ENCODE measurements around the gene IGFBP6.

The IGFBP6 gene, protein sequence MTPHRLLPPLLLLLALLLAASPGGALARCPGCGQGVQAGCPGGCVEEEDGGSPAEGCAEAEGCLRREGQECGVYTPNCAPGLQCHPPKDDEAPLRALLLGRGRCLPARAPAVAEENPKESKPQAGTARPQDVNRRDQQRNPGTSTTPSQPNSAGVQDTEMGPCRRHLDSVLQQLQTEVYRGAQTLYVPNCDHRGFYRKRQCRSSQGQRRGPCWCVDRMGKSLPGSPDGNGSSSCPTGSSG

DNA sequence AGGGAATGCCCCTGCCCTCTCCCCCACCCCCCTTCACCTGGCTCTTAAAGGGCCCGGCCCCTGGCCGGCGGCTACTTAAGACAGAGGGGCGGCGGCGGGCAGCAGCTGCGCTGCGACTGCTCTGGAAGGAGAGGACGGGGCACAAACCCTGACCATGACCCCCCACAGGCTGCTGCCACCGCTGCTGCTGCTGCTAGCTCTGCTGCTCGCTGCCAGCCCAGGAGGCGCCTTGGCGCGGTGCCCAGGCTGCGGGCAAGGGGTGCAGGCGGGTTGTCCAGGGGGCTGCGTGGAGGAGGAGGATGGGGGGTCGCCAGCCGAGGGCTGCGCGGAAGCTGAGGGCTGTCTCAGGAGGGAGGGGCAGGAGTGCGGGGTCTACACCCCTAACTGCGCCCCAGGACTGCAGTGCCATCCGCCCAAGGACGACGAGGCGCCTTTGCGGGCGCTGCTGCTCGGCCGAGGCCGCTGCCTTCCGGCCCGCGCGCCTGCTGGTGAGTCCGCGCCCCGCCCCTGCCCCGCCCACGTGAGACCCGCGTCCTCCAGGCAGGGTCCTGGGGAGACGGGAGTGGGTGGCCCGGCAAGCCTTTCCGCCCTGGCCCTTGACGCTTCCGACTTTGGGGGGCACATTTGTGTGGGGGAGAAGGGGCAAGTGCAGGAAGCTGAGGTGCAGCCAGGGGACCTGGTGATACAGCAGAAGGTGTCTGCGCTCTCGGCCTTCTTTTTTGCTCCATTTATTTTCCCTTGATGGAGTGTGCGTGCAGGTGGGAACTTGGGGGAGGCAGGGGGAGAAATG is at the start of gene IGFBP6:
TSS of gene IGFBP6 (plus strand) at position 104 of the 790 bp plus-strand sequence. CDS start at position 155, 51 bp downstream.
- ATAC-seq (replicated peaks; ENCODE audit: extremely low read depth, poor library complexity, severe bottlenecking) (peak; percentile 61), DNase-seq (ENCODE audit: low spot score in 2 of 2) (peak; percentile 26 to 33)
- H3K4me1 Mint-ChIP-seq = peaks cover 45% of the 10 kb centered on the region
- no peak within 1 kb of the TSS for H3K27ac Mint-ChIP-seq (ENCODE audit: low read depth)
- H3K27me3 Mint-ChIP-seq = no peaks in the 10 kb centered on the region
- H3K4me3 Mint-ChIP-seq = peak within 1 kb of the TSS; percentile 67
- H3K9me3 Mint-ChIP-seq = no peaks in the 10 kb centered on the region
- H3K36me3 Mint-ChIP-seq (ENCODE audit: insufficient read depth) = peaks cover 1% of the 10 kb centered on the region

GRCh38 chr12:53048033-53048779 is 49.3 kb upstream of the IGFBP6 start:
- H3K36me3 Mint-ChIP-seq (ENCODE audit: insufficient read depth) = peaks cover 7% of the 10 kb centered on the region
- H3K4me3 Mint-ChIP-seq = peak overlapping the region; percentile 70
- no peaks in the 10 kb centered on the region for H3K27me3 Mint-ChIP-seq
- ATAC-seq (replicated peaks; ENCODE audit: extremely low read depth, poor library complexity, severe bottlenecking) (no peak), DNase-seq (ENCODE audit: low spot score in 2 of 2) (no peak)
- no peaks in the 10 kb centered on the region for H3K9me3 Mint-ChIP-seq
- H3K27ac Mint-ChIP-seq (ENCODE audit: low read depth) = no peak overlapping the region
- peaks cover 11% of the 10 kb centered on the region for H3K4me1 Mint-ChIP-seq

DNA sequence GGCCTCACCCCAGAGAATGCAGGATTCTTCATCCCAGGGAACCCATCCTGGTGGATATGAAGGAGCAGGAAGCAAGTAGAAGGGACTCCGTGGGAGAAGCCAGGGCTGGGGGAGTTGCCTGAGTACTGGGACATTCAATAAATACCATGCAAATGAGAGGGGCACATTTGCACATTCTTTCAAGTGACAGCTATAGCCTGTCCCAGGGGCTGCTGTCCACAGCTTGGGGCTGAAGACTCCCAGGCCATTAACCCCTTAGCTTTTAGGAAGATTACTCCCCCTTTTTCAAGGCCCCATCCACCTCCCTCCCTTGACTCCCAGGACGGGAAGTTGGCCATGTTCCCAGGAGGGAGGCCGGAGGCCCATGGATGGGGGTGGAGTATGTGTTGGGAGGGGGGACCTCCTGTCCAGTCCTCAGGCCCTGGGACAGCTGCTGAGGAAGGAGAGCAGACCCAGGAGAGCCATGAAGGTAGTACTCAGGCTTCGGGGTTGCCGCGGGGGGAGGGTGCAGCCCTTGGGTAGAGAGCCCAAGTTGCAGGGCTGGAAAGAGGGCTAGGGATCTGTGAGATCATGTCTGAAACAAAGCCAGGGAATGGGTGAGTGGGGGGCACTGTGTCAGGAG is 48.6 kb upstream of the IGFBP6 start:
- H3K4me3 Mint-ChIP-seq = no peak overlapping the region
- H3K36me3 Mint-ChIP-seq (ENCODE audit: insufficient read depth) = peaks cover 8% of the 10 kb centered on the region
- DNase-seq (ENCODE audit: low spot score in 2 of 2) (no peak), ATAC-seq (replicated peaks; ENCODE audit: extremely low read depth, poor library complexity, severe bottlenecking) (no peak)
- peaks cover 18% of the 10 kb centered on the region for H3K4me1 Mint-ChIP-seq
- H3K9me3 Mint-ChIP-seq = no peaks in the 10 kb centered on the region
- no peaks in the 10 kb centered on the region for H3K27me3 Mint-ChIP-seq
- no peak overlapping the region for H3K27ac Mint-ChIP-seq (ENCODE audit: low read depth)

DNA sequence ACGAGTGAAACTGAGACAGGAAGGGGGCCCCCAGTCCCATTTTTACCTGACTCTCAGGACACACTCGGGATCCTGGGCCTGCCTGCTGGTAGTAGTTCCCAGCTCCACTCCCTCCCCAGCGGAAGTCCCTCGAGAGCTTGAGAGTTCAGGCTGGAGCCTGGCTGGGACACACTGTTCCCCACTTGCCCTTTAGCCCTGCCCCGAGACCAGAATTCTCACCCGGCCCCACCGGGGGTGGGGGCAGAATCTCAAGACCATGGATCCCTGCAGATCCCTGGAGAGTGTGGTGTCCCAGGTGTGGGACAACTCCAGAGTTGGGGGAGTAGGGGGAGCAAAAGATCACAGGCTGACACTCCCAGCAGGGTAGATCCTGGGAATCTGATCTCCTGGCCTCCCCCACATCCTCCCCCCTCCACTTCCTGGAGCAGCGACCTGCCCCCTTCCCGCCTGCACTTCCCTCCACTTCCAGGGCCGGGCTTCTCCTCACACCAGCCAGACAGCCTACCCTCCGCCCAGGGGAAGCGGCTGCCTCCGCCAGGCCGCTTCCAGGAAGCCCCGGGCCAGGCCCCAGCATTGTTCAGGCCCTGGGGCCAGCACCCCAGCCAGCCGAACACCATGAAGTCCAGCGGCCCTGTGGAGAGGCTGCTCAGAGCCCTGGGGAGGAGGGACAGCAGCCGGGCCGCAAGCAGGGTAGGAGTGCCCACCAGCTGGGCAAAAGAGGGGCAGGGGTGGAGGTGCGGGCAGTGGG is 47.7 kb upstream of the IGFBP6 start, which contains the start of gene TNS2:
TSS of gene TNS2 (plus strand) at position 495 of the 748 bp plus-strand sequence. CDS start at position 616, 121 bp downstream.
- no peaks in the 10 kb centered on the region for H3K27me3 Mint-ChIP-seq
- no peaks in the 10 kb centered on the region for H3K9me3 Mint-ChIP-seq
- no peak for ATAC-seq (replicated peaks; ENCODE audit: extremely low read depth, poor library complexity, severe bottlenecking)
- H3K4me3 Mint-ChIP-seq = no peak within 1 kb of the TSS
- H3K4me1 Mint-ChIP-seq = peaks cover 23% of the 10 kb centered on the region
- H3K36me3 Mint-ChIP-seq (ENCODE audit: insufficient read depth) = peaks cover 12% of the 10 kb centered on the region
- no peak for DNase-seq (ENCODE audit: low spot score in 2 of 2)
- peak within 1 kb of the TSS; percentile 8 for H3K27ac Mint-ChIP-seq (ENCODE audit: low read depth)

- no peak overlapping the region for H3K4me3 Mint-ChIP-seq
- ATAC-seq (replicated peaks; ENCODE audit: extremely low read depth, poor library complexity, severe bottlenecking) (no peak), DNase-seq (ENCODE audit: low spot score in 2 of 2) (no peak)
- H3K4me1 Mint-ChIP-seq = peaks cover 26% of the 10 kb centered on the region
- no peaks in the 10 kb centered on the region for H3K9me3 Mint-ChIP-seq
- H3K27me3 Mint-ChIP-seq = no peaks in the 10 kb centered on the region
- peak overlapping the region; percentile 8 for H3K27ac Mint-ChIP-seq (ENCODE audit: low read depth)
- H3K36me3 Mint-ChIP-seq (ENCODE audit: insufficient read depth) = peaks cover 12% of the 10 kb centered on the region
Observed at GRCh38 chr12:53050426-53051057, 46.9 kb upstream of the IGFBP6 start.

DNA sequence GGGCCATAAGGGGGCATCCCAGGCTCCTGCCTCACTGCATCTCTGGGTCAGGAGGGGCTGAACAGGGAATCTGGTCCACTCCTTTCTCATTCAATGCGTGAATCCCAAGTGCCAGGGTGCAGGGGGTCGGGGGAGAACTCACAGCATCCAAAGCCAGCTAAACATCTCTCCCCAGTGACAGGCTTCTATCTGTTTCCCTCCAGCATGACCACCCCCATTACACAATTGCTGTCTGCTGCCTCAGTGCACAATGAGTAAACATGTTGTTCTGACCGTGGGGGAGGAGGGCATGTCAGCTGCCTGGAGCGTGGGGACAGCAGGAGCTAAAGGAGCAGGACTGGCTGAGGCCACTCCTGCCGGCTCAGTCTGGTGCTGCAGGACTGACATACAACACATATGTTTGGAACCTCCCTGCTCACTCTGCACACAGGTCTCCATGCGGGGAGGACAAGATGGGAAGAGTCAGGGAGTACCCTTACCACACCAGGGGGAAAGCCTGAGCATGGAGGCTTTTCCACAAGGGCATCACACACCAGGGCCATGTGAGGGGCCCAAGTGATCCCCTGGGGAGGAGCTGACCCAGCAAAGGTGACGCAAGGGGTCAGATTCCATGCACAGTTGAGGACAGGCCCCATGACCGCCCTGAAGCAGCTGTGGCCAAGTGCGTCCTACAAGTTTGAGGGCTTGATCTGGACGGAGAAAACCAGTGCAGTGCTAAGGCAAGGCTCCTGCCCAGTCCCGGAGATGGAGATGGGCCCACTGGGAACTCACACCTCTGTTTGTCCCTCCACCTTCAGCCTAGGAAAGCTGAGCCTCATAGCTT is 46.2 kb upstream of the IGFBP6 start:
- Mint-ChIP-seq H3K27me3 (no peaks in the 10 kb centered on the region), H3K9me3 (no peaks in the 10 kb centered on the region), H3K27ac (ENCODE audit: low read depth) (peak overlapping the region; percentile 8), H3K4me1 (peaks cover 25% of the 10 kb centered on the region), H3K36me3 (ENCODE audit: insufficient read depth) (peaks cover 12% of the 10 kb centered on the region), H3K4me3 (no peak overlapping the region)
- DNase-seq (ENCODE audit: low spot score in 2 of 2) (no peak), ATAC-seq (replicated peaks; ENCODE audit: extremely low read depth, poor library complexity, severe bottlenecking) (no peak)

DNA sequence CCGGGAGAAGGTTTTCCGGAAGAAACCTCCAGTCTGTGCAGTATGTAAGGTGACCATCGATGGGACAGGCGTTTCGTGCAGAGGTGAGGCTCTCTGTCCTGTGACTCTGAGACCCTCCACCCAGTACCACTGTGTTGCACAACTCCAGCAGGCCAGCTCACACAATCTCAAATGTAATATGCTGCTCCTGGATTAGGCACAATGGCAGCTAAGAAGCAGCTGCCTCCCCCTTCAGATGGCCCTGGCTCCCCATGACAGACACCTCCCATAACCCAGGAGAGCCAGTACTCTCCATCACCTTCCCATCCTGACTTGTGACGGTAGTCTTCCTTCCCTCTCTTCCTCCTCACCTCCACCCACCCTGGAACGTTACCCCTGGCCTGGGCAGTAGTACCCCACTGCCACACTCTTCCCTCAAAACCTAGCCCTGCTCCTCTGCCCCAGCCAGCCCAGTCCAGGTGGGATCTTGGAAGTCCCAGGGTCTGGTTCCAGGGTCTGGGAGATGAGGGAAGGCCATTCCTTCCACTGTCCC is 45.5 kb upstream of the IGFBP6 start:
- H3K9me3 Mint-ChIP-seq = no peaks in the 10 kb centered on the region
- DNase-seq (ENCODE audit: low spot score in 2 of 2) (no peak), ATAC-seq (replicated peaks; ENCODE audit: extremely low read depth, poor library complexity, severe bottlenecking) (no peak)
- no peak overlapping the region for H3K27ac Mint-ChIP-seq (ENCODE audit: low read depth)
- H3K4me1 Mint-ChIP-seq = peaks cover 18% of the 10 kb centered on the region
- H3K36me3 Mint-ChIP-seq (ENCODE audit: insufficient read depth) = peaks cover 12% of the 10 kb centered on the region
- H3K27me3 Mint-ChIP-seq = no peaks in the 10 kb centered on the region
- H3K4me3 Mint-ChIP-seq = no peak overlapping the region

DNA sequence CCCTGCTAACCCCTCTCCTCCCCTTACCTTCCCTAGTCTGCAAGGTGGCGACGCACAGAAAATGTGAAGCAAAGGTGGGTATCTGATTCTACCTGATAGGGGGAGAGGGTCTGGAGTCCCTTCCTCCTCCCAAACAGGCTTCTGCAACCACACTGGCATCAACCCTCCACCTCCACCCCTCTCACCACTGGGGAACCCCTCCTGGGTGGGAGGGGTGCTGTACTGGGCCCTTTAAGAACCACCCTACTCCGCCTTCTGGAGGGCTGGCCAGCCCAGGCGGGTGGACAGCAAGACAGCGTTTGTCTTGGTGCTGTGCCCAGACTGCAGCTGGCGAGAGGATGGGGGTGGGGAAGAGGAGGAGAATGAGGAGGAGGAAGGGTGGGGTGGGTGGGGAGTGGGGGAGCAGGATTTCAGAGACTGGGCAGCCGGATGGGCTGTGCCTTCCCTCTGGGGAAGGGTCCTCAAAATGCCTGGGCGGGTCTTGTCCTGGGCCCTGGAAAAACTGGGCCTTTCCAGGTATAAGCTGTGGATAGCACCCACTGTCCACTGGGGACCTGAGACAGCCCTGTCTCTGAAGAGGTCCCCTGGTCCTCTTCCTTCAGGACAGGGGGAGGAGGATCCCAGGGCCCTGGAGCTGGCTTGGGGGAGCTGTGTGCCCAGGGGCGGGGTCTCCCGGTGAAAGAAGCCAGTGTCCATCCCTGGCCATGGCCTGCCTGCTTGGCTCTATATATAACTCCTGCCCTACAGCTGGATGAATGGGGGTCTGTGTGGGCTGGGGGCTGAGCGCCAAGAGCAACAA is 44.8 kb upstream of the IGFBP6 start:
- Mint-ChIP-seq H3K36me3 (ENCODE audit: insufficient read depth) (peaks cover 11% of the 10 kb centered on the region), H3K4me3 (no peak overlapping the region), H3K9me3 (no peaks in the 10 kb centered on the region), H3K4me1 (peaks cover 17% of the 10 kb centered on the region), H3K27ac (ENCODE audit: low read depth) (no peak overlapping the region), H3K27me3 (no peaks in the 10 kb centered on the region)
- ATAC-seq (replicated peaks; ENCODE audit: extremely low read depth, poor library complexity, severe bottlenecking) (no peak), DNase-seq (ENCODE audit: low spot score in 2 of 2) (no peak)

GRCh38 chr12:53053218-53054111 is 44.0 kb upstream of the IGFBP6 start:
- H3K4me3 Mint-ChIP-seq = peak overlapping the region; percentile 90
- no peaks in the 10 kb centered on the region for H3K9me3 Mint-ChIP-seq
- H3K27me3 Mint-ChIP-seq = no peaks in the 10 kb centered on the region
- peaks cover 10% of the 10 kb centered on the region for H3K36me3 Mint-ChIP-seq (ENCODE audit: insufficient read depth)
- peak overlapping the region; percentile 65 for H3K27ac Mint-ChIP-seq (ENCODE audit: low read depth)
- ATAC-seq (replicated peaks; ENCODE audit: extremely low read depth, poor library complexity, severe bottlenecking) (peak; percentile 50), DNase-seq (ENCODE audit: low spot score in 2 of 2) (peak; percentile 40 to 43)
- H3K4me1 Mint-ChIP-seq = peaks cover 17% of the 10 kb centered on the region

Measured in central memory CD8-positive, alpha-beta T cell (primary cell).